PC-9 (cell line): ENCODE results near the gene ANKRD63.

Experiments
- CTCF ChIP-seq: fragments of 200-600 bp; sonication (generic); conservative IDR thresholded peaks from 2 replicates; pipeline ENCODE4 v1.6.1; 2017; ENCODE audit warnings: mixed run types, antibody characterized with exemption, mild to moderate bottlenecking, moderate library complexity
- EZH2 ChIP-seq: fragments of 200-600 bp; sonication (generic); IDR thresholded peaks from 2 replicates; pipeline ENCODE4 v1.8.0; 2017; ENCODE audit warnings: antibody characterized with exemption, low read depth

GRCh38 chr15:40285151-40285550 lies 2.3 kb upstream of the ANKRD63 start:
- TF ChIP-seq EZH2 (no peak), CTCF (no peak)
